OCI-LY1 (cell line): Measurements from ENCODE around the gene NECTIN3.

Source experiments
- EZH2 ChIP-seq: fragments of 200-600 bp; sonication (generic), shearing (Covaris generic); IDR thresholded peaks from 2 replicates; pipeline ENCODE4 v1.8.0; 2017; ENCODE audit warnings: borderline replicate concordance, mixed run types, mild to moderate bottlenecking, antibody characterized with exemption, low read length, moderate library complexity, mixed read lengths
- TF ChIP-seq, protein P1 (sequence below): fragments of 200-600 bp; sonication (generic), shearing (Covaris generic); IDR thresholded peaks from 2 replicates; pipeline ENCODE4 v1.5.1; 2017; ENCODE audit warnings: mild to moderate bottlenecking, antibody characterized with exemption, low read length, moderate library complexity, mixed read lengths

DNA sequence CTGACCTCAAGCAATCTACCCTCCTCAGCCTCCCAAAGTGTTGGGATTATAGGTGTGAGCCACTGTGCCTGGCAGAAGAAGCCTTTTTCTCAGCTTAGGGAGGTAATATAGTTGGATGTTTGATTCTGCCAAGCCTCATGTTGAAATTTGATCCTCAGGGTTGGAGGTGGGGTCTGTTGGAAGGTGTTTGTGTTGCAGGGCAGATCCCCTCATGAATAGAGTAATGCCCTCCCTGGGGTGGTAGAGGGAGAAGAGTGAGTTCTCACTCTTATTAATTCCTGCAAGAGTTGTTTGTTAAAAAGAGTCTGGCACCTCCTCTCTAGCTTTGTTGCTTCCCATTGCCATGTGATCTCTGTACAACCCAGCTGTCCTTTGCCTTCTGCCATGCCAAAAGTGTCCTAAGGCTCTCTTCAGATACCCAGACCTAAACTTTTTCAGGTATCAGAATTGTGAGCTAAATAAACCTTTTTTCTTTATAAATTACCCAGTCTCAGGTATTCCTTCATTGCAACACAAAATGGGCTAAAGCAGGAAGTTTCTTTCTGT lies 16.4 kb downstream of the NECTIN3 start:
- TF ChIP-seq, protein P1, sequence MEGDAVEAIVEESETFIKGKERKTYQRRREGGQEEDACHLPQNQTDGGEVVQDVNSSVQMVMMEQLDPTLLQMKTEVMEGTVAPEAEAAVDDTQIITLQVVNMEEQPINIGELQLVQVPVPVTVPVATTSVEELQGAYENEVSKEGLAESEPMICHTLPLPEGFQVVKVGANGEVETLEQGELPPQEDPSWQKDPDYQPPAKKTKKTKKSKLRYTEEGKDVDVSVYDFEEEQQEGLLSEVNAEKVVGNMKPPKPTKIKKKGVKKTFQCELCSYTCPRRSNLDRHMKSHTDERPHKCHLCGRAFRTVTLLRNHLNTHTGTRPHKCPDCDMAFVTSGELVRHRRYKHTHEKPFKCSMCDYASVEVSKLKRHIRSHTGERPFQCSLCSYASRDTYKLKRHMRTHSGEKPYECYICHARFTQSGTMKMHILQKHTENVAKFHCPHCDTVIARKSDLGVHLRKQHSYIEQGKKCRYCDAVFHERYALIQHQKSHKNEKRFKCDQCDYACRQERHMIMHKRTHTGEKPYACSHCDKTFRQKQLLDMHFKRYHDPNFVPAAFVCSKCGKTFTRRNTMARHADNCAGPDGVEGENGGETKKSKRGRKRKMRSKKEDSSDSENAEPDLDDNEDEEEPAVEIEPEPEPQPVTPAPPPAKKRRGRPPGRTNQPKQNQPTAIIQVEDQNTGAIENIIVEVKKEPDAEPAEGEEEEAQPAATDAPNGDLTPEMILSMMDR = no peak
- no peak for TF ChIP-seq EZH2
